Osteoblast (primary cell): ENCODE results near the gene ARHGAP29. TPM values are rescaled to one million over a fixed set of nuclear protein-coding genes. Genes with fewer than 3 reads are reported as not detected.

Experiments
- DNase-seq: peaks from one replicate; pipeline ENCODE4 v3.0.0; 2011; ENCODE audit warnings: low spot score, mixed read lengths; ENCODE audit not compliant: insufficient read length; ENCODE audit errors: missing footprints
- H2AFZ ChIP-seq: 2 replicates; pipeline ENCODE4 v1.6.0; 2011; ENCODE audit warnings: mild to moderate bottlenecking, low read length
- H3K27ac ChIP-seq: 2 replicates; pipeline ENCODE4 v1.5.1; 2011; ENCODE audit warnings: mild to moderate bottlenecking, low read depth, low read length, moderate library complexity
- H3K27me3 ChIP-seq: 2 replicates; pipeline ENCODE4 v1.6.0; 2012; ENCODE audit warnings: mild to moderate bottlenecking, control low read depth, inconsistent platforms, low read length, moderate library complexity; ENCODE audit not compliant: insufficient read depth
- H3K36me3 ChIP-seq: 2 replicates; pipeline ENCODE4 v1.5.1; 2011; ENCODE audit warnings: mild to moderate bottlenecking, low read length, control low read depth, moderate library complexity; ENCODE audit not compliant: insufficient read depth
- H3K4me1 ChIP-seq: 2 replicates; pipeline ENCODE4 v1.5.1; 2011; ENCODE audit warnings: mild to moderate bottlenecking, low read length, control low read depth, moderate library complexity; ENCODE audit not compliant: insufficient read depth
- H3K4me2 ChIP-seq: 2 replicates; pipeline ENCODE4 v1.6.0; 2011; ENCODE audit warnings: mild to moderate bottlenecking, low read length; ENCODE audit not compliant: insufficient read depth
- H3K4me3 ChIP-seq: fragments of 200-600 bp; sonication (generic); 3 replicates; pipeline ENCODE4 v1.5.1; 2012; ENCODE audit warnings: mild to moderate bottlenecking, low read length, inconsistent platforms; ENCODE audit not compliant: insufficient read depth
- H3K79me2 ChIP-seq: 2 replicates; pipeline ENCODE4 v1.6.0; 2012; ENCODE audit warnings: mild to moderate bottlenecking, low read length, control low read depth, inconsistent platforms; ENCODE audit not compliant: insufficient read depth
- H3K9me3 ChIP-seq: 2 replicates; pipeline ENCODE4 v1.5.1; 2011; ENCODE audit warnings: low read depth, low read length, control low read depth
- H4K20me1 ChIP-seq: 2 replicates; pipeline ENCODE4 v1.6.0; 2012; ENCODE audit warnings: mild to moderate bottlenecking, low read length, control low read depth; ENCODE audit not compliant: insufficient read depth
- total RNA-seq: library from RNA; depleted of rRNA; stranded (reverse); fragments of >200 nt; gene quantifications from 2 replicates; pipeline ENCODE4 v1.2.3, GENCODE V29; 2012
- TF ChIP-seq, protein P1 (sequence below): IDR thresholded peaks from 2 replicates; pipeline ENCODE4 v1.5.1; 2011; ENCODE audit warnings: mild to moderate bottlenecking, low read depth, low read length, moderate library complexity; ENCODE audit errors: extremely low read depth

Gene ARHGAP29
- total RNA-seq, 1 donor: 17.0 TPM

DNA sequence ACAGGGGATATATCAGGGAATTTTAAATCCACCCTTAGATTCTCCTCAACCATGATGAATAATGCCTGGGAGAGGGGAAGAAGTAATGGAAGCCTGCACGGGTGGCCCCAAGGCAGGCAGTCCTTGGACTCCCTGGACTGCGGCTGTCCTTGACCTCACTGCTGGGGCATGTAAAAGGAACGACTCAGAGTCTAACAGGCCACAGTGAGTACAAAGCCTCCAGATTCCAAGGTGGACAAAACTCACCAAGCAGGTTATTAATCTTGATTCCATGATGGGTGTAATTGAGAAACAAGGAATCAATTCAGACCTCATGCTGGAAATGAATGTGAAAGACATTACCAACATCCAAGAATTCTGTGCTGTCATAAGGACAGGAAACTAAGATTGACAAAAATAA lies 13.0 kb upstream of the ARHGAP29 start:
- Histone ChIP-seq H4K20me1 (no peaks in the 10 kb centered on the region), H3K27ac (no peak overlapping the region), H3K9me3 (no peaks in the 10 kb centered on the region), H3K4me1 (peaks cover 22% of the 10 kb centered on the region), H3K27me3 (no peaks in the 10 kb centered on the region), H3K36me3 (no peaks in the 10 kb centered on the region), H2AFZ (no peak overlapping the region), H3K79me2 (peaks cover 17% of the 10 kb centered on the region), H3K4me2 (no peak overlapping the region), H3K4me3 (no peak overlapping the region)
- no peak for DNase-seq
- TF ChIP-seq, protein P1, sequence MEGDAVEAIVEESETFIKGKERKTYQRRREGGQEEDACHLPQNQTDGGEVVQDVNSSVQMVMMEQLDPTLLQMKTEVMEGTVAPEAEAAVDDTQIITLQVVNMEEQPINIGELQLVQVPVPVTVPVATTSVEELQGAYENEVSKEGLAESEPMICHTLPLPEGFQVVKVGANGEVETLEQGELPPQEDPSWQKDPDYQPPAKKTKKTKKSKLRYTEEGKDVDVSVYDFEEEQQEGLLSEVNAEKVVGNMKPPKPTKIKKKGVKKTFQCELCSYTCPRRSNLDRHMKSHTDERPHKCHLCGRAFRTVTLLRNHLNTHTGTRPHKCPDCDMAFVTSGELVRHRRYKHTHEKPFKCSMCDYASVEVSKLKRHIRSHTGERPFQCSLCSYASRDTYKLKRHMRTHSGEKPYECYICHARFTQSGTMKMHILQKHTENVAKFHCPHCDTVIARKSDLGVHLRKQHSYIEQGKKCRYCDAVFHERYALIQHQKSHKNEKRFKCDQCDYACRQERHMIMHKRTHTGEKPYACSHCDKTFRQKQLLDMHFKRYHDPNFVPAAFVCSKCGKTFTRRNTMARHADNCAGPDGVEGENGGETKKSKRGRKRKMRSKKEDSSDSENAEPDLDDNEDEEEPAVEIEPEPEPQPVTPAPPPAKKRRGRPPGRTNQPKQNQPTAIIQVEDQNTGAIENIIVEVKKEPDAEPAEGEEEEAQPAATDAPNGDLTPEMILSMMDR: no peak

DNA sequence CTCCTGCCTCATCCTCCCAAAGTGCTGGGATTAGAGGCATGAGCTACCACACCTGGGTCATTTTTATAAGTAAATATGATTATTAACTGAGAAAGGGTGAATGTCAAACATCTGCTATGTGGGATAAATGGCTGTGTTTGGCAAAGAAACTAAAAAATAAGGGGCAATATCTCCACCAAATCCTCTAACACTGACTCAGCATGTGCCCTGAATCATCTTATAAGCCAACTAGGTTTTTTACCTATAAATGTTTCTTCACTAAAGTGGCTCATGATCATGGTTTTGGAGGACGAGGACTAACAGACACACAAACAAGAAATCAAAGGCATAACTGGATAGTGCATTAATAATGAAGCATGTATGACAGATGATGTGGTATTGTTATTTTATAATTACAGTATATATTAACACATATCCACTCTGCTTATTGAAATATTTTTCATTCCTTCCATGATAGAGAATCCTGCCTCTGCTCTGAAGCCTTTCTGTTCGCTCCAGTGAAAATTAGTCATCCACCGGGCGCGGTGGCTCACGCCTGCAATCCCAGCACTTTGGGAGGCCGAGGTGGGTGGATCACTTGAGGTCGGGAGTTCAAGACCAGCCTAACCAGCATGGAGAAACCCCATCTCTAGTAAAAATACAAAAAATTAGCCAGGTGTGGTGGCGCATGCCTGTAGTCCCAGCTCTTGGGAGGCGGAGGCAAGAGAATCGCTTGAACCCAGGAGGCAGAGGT lies 11.7 kb upstream of the ARHGAP29 start:
- Histone ChIP-seq H2AFZ (no peak overlapping the region), H3K9me3 (no peaks in the 10 kb centered on the region), H3K4me1 (peaks cover 20% of the 10 kb centered on the region), H3K27me3 (no peaks in the 10 kb centered on the region), H3K27ac (peak overlapping the region; percentile 7), H4K20me1 (no peaks in the 10 kb centered on the region), H3K4me2 (no peak overlapping the region), H3K79me2 (peaks cover 29% of the 10 kb centered on the region), H3K4me3 (no peak overlapping the region), H3K36me3 (no peaks in the 10 kb centered on the region)
- TF ChIP-seq, protein P1: no peak
- peak; percentile 72 for DNase-seq

DNA sequence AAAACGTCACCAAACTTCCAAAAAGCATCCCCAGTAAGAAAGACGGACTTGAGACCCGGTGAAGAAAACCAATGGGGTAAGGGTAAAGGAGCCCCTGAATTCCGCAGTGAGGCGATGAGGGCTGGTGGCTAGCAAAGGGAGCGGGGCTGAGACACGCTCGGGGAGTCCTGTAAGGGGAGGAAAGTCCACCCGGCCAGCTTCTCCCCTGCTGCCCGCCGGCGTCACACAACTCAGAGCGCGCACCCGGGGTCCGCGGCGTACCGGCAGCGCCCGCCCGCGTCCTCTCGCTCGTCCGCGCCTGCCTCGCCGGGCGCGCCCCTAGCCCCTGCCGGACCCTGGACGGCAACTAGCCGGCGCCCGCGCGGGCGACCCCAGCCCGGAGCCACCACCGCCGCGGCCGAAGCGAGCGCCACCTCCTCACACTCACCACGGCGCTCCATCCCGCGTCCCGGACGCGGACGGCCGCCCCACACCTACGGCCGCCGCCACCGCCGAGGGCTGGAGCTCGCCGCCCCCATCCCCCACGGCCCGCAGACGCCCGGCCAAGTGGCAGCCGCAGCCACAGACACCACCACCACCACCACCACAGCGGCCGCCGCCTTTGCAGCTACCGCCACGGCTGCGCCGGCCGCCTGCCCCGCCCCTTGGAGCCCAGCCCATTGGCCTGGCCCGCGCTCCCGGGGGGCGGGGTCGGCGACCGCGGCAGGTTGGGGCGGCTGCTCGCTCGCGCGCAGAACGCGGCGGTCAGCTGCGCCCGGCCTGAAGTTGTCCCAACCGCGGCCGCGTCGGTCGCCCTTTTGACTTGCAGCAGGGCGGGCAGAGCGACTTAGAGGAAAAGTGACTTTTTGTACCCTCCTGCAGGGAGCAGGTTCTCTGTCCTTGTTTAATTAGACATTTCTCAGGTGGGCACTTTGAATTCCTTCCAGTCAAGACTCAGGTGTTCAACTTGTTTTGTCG lies 10.0 kb upstream of the ARHGAP29 start:
- TF ChIP-seq, protein P1: no peak
- Histone ChIP-seq H3K27me3 (no peaks in the 10 kb centered on the region), H3K27ac (peak overlapping the region; percentile 87), H3K4me1 (peaks cover 20% of the 10 kb centered on the region), H3K79me2 (peaks cover 44% of the 10 kb centered on the region), H3K9me3 (no peaks in the 10 kb centered on the region), H3K4me3 (peak overlapping the region; percentile 83), H3K36me3 (no peaks in the 10 kb centered on the region), H3K4me2 (peak overlapping the region; percentile 80), H2AFZ (peak overlapping the region; percentile 82), H4K20me1 (no peaks in the 10 kb centered on the region)
- peak; percentile 92 for DNase-seq

DNA sequence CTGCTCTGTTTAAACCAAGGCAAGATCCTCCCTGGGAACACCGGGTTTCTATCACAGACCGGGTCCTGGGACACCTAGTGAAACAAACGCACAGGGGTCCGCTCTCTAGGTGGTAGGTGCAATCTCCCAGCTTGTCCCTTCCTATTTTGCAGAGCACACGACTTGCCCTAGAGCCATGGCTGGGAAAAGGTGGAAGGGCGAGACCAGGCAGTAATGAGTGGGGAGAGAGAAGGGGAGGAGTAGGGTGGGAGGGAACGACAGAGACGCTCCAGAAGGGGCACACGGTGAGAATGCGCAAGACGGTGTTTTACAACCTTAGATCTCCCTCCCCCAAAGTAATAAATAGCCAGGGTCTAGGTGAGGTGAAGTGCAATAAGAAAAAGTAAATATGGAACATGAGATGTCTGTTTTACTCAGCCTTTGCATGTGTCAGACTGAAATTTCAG lies 9.3 kb upstream of the ARHGAP29 start:
- TF ChIP-seq, protein P1: no peak
- no peaks in the 10 kb centered on the region for H3K9me3 ChIP-seq
- H4K20me1 ChIP-seq: no peaks in the 10 kb centered on the region
- DNase-seq: peak; percentile 88
- peak overlapping the region; percentile 82 for H2AFZ ChIP-seq
- peak overlapping the region; percentile 80 for H3K4me2 ChIP-seq
- H3K27me3 ChIP-seq: no peaks in the 10 kb centered on the region
- H3K79me2 ChIP-seq: peaks cover 51% of the 10 kb centered on the region
- peak overlapping the region; percentile 83 for H3K4me3 ChIP-seq
- H3K4me1 ChIP-seq: peaks cover 20% of the 10 kb centered on the region
- H3K36me3 ChIP-seq: no peaks in the 10 kb centered on the region
- peak overlapping the region; percentile 87 for H3K27ac ChIP-seq
